Right atrium auricular region (tissue), 2 donors: ENCODE data around the gene CATSPERE. TPM values are rescaled to one million over a fixed set of nuclear protein-coding genes. Genes with fewer than 3 reads are reported as not detected.

ENCODE experiments used
- DNase-seq: peaks from one replicate; pipeline ENCODE4 v3.0.0-alpha.2; 2019; ENCODE audit warnings: low spot score
- H3K27ac ChIP-seq, 2 donors: fragments of 200-600 bp; sonication (generic); 1 replicate in 1 of 2; 2 replicates in 1 of 2; pipeline ENCODE4 v1.5.1; 2016 to 2019
- H3K27me3 ChIP-seq, 2 donors: fragments of 200-600 bp; sonication (generic); one replicate each; pipeline versions ENCODE4 v1.5.1 to v1.6.0; 2017 to 2019
- H3K36me3 ChIP-seq: fragments of 200-600 bp; sonication (generic); one replicate; pipeline ENCODE4 v1.5.1; 2016
- H3K4me1 ChIP-seq, 2 donors: fragments of 200-600 bp; sonication (generic); one replicate each; pipeline versions ENCODE4 v1.5.1 to v1.6.0; 2017 to 2019
- H3K4me3 ChIP-seq, 2 donors: fragments of 200-600 bp; sonication (generic); 1 replicate in 1 of 2; 2 replicates in 1 of 2; pipeline ENCODE4 v1.5.1; 2017 to 2019; ENCODE audit warnings: mild to moderate bottlenecking in 1 of 2, moderate library complexity in 1 of 2
- H3K9me3 ChIP-seq, 2 donors: fragments of 200-600 bp; sonication (generic); one replicate each; pipeline ENCODE4 v1.5.1; 2019
- total RNA-seq, 2 donors: library from RNA; depleted of rRNA; stranded (reverse); fragments of >200 nt; gene quantifications; one replicate each; pipeline ENCODE4 v1.1.0, GENCODE V29; 2016
- TF ChIP-seq, protein P1 (sequence below), 2 donors: fragments of 200-600 bp; sonication (generic); IDR thresholded peaks; one replicate each; pipeline ENCODE4 v1.5.1; 2019; ENCODE audit warnings: antibody characterized with exemption in 2 of 2

CATSPERE gene
- total RNA-seq, 2 donors from 2014 or later = 0.20 to 0.63 TPM

DNA sequence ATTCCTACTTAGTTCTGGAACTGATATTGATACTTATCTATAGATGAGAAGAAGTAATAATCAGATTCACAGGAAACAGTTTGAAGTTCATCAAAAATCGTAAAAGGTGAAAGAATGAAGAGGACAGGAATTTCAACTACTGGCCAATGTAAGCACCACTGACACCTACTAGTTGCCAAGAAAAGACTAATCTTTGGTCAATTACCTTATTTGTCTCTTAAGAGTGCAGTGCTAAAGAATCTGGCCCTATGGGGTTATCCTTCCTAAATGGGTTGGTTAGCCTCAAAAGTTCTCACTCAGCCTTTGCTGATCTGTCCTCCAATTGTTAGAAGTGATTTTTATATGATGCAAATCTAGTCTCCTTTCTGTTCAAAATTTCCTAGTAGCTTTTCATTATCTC lies 38.9 kb upstream of the CATSPERE start:
- TF ChIP-seq, protein P1, sequence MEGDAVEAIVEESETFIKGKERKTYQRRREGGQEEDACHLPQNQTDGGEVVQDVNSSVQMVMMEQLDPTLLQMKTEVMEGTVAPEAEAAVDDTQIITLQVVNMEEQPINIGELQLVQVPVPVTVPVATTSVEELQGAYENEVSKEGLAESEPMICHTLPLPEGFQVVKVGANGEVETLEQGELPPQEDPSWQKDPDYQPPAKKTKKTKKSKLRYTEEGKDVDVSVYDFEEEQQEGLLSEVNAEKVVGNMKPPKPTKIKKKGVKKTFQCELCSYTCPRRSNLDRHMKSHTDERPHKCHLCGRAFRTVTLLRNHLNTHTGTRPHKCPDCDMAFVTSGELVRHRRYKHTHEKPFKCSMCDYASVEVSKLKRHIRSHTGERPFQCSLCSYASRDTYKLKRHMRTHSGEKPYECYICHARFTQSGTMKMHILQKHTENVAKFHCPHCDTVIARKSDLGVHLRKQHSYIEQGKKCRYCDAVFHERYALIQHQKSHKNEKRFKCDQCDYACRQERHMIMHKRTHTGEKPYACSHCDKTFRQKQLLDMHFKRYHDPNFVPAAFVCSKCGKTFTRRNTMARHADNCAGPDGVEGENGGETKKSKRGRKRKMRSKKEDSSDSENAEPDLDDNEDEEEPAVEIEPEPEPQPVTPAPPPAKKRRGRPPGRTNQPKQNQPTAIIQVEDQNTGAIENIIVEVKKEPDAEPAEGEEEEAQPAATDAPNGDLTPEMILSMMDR (IDR thresholded peaks at IDR 0.05) = no peak
- Histone ChIP-seq H3K27me3 (no peaks in the 10 kb centered on the region), H3K4me3 (no peak overlapping the region), H3K27ac (no peak overlapping the region), H3K9me3 (no peaks in the 10 kb centered on the region), H3K4me1 (peaks cover 0 to 6% of the 10 kb centered on the region in 2 donors), H3K36me3 (peaks cover 44% of the 10 kb centered on the region)
- DNase-seq = no peak

DNA sequence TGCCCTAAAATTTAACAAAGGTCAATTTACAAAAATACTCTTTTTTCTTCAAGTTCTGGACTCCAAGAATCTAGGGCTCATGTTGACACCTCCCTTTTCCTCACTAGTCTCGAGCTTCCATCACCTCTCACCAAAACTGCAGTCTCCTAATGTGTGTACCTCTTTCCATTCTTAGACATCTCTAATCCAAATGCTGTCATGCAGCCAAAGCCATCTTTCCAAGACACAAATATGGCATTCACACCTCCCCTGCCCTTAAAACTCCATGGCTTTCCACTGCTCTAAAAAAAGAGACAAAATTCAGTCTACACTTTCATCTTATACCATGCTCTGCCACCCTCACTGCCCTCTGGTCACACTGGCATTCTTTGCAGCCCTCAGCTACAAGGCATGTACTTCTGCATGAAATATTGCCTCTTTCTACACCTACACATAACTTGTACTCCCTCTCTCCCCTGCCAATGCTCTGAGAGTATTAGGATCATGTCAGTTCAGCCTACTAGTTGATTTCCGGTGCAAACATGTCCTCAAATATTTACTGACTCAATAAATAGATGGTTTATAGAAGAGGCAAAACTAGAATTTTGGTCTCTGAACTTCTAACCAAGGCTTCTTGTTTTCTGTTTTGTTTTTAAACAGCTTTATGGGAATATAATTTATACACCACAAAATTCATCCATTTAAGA lies 36.3 kb upstream of the CATSPERE start:
- H3K36me3 ChIP-seq = peaks cover 22% of the 10 kb centered on the region
- no peaks in the 10 kb centered on the region for H3K9me3 ChIP-seq
- peak overlapping the region in 1 of 2 donors; percentile 11 for H3K27ac ChIP-seq
- no peak overlapping the region for H3K4me3 ChIP-seq
- H3K27me3 ChIP-seq = no peaks in the 10 kb centered on the region
- TF ChIP-seq, protein P1 (IDR thresholded peaks at IDR 0.05) = no peak
- DNase-seq = no peak
- H3K4me1 ChIP-seq = peaks cover 0 to 6% of the 10 kb centered on the region in 2 donors

DNA sequence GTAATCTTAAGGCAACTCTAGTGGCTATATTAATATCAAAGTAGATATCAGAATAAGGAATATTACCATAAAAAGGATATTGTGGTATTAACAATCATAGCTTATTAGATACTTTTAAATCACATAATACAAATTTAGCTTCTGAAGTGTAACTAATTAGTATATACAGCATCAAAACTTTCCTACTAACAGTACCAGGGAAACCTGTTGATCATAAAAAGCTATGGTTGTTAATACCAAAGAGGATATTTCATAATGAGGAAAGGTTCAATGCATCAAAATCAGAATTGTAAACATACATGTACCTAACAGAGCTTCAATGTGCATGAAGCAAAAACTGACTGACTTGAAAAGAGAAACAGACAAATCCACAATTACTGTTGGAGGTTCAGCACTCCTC lies 33.4 kb upstream of the CATSPERE start:
- TF ChIP-seq, protein P1 (IDR thresholded peaks at IDR 0.05) = no peak
- Histone ChIP-seq H3K4me3 (no peak overlapping the region), H3K4me1 (peaks cover 0 to 6% of the 10 kb centered on the region in 2 donors), H3K36me3 (peaks cover 14% of the 10 kb centered on the region), H3K27me3 (no peaks in the 10 kb centered on the region), H3K27ac (no peak overlapping the region), H3K9me3 (no peaks in the 10 kb centered on the region)
- no peak for DNase-seq

DNA sequence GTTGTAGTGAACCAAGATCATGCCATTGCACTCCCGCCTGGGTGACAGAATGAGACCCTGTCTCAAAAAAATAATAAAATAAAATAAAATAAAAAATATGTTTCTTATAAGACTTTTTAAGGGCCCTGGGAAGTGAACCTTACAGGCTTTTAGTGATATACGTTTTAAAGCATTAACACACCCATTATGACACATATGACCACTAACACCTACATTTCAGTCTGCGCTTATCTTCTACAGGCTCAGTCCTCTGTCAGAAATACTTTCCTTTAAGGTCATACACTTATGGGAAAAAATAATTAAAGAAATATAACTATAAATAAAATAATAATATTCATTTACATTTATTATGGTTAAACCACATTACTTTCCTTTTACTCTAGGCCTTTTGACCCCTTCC lies 31.3 kb upstream of the CATSPERE start:
- Histone ChIP-seq H3K4me3 (no peak overlapping the region), H3K36me3 (peaks cover 11% of the 10 kb centered on the region), H3K9me3 (no peaks in the 10 kb centered on the region), H3K4me1 (peaks cover 0 to 4% of the 10 kb centered on the region in 2 donors), H3K27me3 (no peaks in the 10 kb centered on the region), H3K27ac (no peak overlapping the region)
- TF ChIP-seq, protein P1 (IDR thresholded peaks at IDR 0.05) = no peak
- DNase-seq = no peak

DNA sequence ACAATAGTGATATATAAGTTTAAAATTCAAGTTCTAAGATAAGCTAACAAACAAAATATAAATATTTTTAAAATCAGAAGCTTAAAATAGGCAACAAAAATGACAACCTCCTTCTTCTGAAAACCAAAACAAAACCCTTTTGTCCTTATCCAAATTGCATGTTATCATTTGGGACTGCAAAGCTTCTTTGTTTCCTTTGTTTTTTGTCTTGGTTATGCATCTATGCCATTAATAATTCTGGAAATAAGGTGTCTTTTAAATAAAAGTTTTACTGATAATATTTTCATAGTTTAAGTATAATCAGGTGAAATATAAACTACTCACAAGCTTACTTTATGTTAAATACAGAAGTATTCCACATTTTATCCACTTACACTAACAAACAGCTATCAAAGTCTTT lies 29.9 kb upstream of the CATSPERE start:
- no peaks in the 10 kb centered on the region for H3K4me1 ChIP-seq
- no peaks in the 10 kb centered on the region for H3K27me3 ChIP-seq
- no peaks in the 10 kb centered on the region for H3K9me3 ChIP-seq
- H3K4me3 ChIP-seq = no peak overlapping the region
- TF ChIP-seq, protein P1 (IDR thresholded peaks at IDR 0.05) = no peak
- peaks cover 11% of the 10 kb centered on the region for H3K36me3 ChIP-seq
- no peak for DNase-seq
- H3K27ac ChIP-seq = no peak overlapping the region
